Measurements from ENCODE around the gene BUD31. TPM values are rescaled to one million over a fixed set of nuclear protein-coding genes. Genes with fewer than 3 reads are reported as not detected.
"Not testable (repeated sequence)": the region's sequence is repeated elsewhere in the genome, so short reads cannot be mapped to it uniquely, and the experiment has no call there.

Gene BUD31
- total RNA-seq, 4 donors from 2014 or later: 50.3 to 71.4 (median 60.3) TPM

DNA sequence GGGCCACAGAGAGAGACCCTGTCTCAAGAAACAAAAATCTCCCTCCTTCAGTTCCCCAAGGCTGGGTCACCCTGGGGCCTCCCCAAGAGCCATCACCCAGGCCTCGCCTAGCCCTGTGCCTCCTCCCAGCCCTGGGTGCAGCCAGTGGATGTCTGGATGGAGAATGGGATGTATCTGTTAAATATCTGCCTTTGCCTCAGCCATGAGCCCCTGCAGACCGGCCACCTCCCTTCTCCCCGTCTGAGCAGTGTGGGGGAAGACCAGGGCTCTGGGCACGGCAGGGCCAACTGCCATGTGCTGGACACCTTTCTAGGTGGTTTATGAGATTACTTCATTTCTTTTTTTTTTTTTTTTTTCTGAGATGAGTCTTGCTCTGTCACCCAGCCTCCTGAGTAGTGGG, 24.2 kb upstream of the BUD31 start:
- Histone ChIP-seq H3K4me3 (no peak overlapping the region), H3K36me3 (peaks cover 41% of the 10 kb centered on the region), H3K27me3 (no peaks in the 10 kb centered on the region)

DNA sequence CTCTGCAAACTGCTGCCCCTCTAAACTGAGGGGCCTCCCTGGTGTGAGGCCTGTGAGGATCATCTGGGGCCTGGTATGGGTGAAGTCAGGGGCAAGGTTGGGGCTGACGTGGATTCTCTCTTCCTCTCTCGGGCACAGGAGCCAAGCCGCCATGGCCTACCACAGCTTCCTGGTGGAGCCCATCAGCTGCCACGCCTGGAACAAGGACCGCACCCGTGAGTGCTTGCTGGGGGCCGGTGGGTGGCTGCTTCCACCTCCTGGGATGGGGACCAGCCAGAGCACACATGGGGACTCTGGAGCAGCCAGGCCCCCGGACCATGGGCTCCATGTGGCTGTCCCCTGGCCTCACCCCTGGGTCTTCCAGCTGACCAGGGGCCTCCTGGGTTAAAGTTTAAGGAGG, 23.2 kb upstream of the BUD31 start:
- H3K4me3 ChIP-seq: no peak overlapping the region
- H3K27ac ChIP-seq: no peak overlapping the region
- TF ChIP-seq POLR2AphosphoS5 (IDR thresholded peaks at IDR 0.05): no peak
- no peaks in the 10 kb centered on the region for H3K9me3 ChIP-seq
- 74% methylated on average over 8 of the region's 8 CpGs for WGBS
- peaks cover 50% of the 10 kb centered on the region for H3K36me3 ChIP-seq
- no peak for DNase-seq (ENCODE audit: low spot score in 2 of 2)
- H3K4me1 ChIP-seq: peaks cover 13% of the 10 kb centered on the region
- H3K27me3 ChIP-seq: no peaks in the 10 kb centered on the region

More for the DNA sequence above, 24.2 kb upstream of the BUD31 start:
- Histone ChIP-seq H3K4me1 (peaks cover 24% of the 10 kb centered on the region), H3K9me3 (no peaks in the 10 kb centered on the region), H3K27ac (no peak overlapping the region)
- no peak for DNase-seq (ENCODE audit: low spot score in 2 of 2)
- WGBS: 94% methylated on average over 4 of the region's 4 CpGs
- TF ChIP-seq EP300 (IDR thresholded peaks at IDR 0.05) (no peak), POLR2AphosphoS5 (IDR thresholded peaks at IDR 0.05) (no peak), POLR2A (IDR thresholded peaks at IDR 0.05) (no peak)
- TF ChIP-seq, protein P1, sequence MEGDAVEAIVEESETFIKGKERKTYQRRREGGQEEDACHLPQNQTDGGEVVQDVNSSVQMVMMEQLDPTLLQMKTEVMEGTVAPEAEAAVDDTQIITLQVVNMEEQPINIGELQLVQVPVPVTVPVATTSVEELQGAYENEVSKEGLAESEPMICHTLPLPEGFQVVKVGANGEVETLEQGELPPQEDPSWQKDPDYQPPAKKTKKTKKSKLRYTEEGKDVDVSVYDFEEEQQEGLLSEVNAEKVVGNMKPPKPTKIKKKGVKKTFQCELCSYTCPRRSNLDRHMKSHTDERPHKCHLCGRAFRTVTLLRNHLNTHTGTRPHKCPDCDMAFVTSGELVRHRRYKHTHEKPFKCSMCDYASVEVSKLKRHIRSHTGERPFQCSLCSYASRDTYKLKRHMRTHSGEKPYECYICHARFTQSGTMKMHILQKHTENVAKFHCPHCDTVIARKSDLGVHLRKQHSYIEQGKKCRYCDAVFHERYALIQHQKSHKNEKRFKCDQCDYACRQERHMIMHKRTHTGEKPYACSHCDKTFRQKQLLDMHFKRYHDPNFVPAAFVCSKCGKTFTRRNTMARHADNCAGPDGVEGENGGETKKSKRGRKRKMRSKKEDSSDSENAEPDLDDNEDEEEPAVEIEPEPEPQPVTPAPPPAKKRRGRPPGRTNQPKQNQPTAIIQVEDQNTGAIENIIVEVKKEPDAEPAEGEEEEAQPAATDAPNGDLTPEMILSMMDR (IDR thresholded peaks at IDR 0.05): no peak

DNA sequence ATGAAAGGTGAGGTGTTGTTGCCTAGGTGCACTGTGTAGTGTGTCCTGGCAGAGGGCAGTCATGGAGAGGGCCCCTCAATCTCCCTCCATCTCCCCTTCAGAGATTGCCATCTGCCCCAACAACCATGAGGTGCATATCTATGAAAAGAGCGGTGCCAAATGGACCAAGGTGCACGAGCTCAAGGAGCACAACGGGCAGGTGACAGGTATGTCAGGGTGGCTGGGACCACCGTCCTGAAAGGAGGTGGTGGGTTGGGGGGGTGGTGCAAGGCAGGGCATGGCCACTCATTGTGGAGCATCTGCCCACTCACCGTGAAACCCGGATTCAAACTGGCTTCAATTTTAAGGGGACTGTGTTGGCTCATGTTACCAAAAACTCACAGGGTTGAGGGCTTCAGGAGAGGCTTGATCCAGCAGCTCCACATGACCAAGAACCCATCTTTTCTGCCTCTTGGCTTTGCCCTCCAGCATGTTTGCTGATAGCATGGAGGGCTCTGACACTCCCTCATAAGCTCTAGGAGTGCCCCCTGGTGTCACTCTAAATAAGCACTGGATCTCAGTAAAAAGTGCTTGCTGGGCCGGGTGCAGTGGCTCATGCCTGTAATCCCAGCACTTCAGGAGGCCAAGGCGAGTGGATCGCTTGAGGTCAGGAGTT, 22.1 kb upstream of the BUD31 start:
- TF ChIP-seq POLR2A (IDR thresholded peaks at IDR 0.05): no peak
- no peak for TF ChIP-seq POLR2AphosphoS5 (IDR thresholded peaks at IDR 0.05)
- TF ChIP-seq EP300 (IDR thresholded peaks at IDR 0.05): no peak
- TF ChIP-seq, protein P1 (IDR thresholded peaks at IDR 0.05): no peak

DNA sequence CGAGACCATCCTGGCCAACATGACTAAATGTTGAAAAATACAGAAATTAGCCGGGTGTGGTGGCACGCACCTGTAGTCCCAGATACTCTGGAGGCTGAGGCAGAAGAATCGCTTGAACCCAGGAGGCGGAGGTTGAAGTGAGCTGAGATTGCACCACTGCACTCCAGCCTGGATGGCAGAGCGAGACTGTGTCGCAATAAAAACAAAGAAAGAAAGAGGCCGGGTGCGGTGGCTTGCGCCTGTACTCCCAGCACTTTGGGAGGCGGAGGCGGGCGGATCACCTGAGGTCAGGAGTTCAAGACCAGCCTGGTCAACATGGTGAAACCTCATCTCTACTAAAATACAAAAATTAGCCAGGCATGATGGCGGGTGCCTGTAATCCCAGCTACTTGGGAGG, 21.5 kb upstream of the BUD31 start:
- not testable (repeated sequence) for H3K4me1 ChIP-seq
- 89% methylated on average over 14 of the region's 14 CpGs for WGBS

More for the DNA sequence above, 22.1 kb upstream of the BUD31 start:
- Histone ChIP-seq H3K4me1 (peaks cover 2% of the 10 kb centered on the region), H3K36me3 (peaks cover 61% of the 10 kb centered on the region), H3K4me3 (no peak overlapping the region), H3K27ac (no peak overlapping the region), H3K9me3 (no peaks in the 10 kb centered on the region), H3K27me3 (no peaks in the 10 kb centered on the region)
- WGBS: 91% methylated on average over 9 of the region's 9 CpGs
- no peak for DNase-seq (ENCODE audit: low spot score in 2 of 2)

DNA sequence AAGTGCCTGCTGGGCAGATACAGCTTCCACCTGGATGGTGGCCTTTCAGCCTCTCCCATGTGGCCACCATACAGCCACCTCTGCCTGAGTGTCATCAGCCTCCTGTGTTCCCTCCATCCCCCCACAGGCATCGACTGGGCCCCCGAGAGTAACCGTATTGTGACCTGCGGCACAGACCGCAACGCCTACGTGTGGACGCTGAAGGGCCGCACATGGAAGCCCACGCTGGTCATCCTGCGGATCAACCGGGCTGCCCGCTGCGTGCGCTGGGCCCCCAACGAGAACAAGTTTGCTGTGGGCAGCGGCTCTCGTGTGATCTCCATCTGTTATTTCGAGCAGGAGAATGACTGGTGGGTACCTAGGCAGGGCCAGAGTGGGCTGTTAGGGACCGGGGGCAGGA, 20.9 kb upstream of the BUD31 start:
- 96% methylated on average over 4 of the region's 20 CpGs for WGBS
- Histone ChIP-seq H3K27me3 (no peaks in the 10 kb centered on the region), H3K36me3 (peaks cover 61% of the 10 kb centered on the region), H3K9me3 (no peaks in the 10 kb centered on the region), H3K4me3 (no peak overlapping the region), H3K27ac (no peak overlapping the region), H3K4me1 (peaks cover 9% of the 10 kb centered on the region)
- DNase-seq (ENCODE audit: low spot score in 2 of 2): no peak
- no peak for TF ChIP-seq POLR2AphosphoS5 (IDR thresholded peaks at IDR 0.05)
- TF ChIP-seq, protein P1 (IDR thresholded peaks at IDR 0.05): no peak
- no peak for TF ChIP-seq POLR2A (IDR thresholded peaks at IDR 0.05)

More for the DNA sequence above, 21.5 kb upstream of the BUD31 start:
- not testable (repeated sequence) for H3K27ac ChIP-seq; H3K9me3 ChIP-seq; DNase-seq (ENCODE audit: low spot score in 2 of 2); H3K27me3 ChIP-seq; H3K4me3 ChIP-seq
- peaks cover 61% of the 10 kb centered on the region for H3K36me3 ChIP-seq

DNA sequence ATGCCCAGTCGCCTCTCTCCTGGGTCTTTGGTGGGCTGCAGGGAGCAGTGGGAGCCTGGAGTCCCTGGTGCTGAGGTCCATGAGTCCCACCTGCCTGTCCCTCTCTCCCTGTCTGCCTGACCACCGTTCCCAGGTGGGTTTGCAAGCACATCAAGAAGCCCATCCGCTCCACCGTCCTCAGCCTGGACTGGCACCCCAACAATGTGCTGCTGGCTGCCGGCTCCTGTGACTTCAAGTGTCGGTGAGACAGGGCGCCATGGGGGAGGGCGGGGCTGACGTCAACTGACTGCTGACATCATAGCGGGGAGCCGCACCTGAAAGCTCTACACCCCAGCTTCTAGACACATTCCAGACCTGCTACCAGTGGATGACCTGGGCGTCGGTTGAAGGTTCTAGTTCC, 19.0 kb upstream of the BUD31 start:
- Histone ChIP-seq H3K9me3 (no peaks in the 10 kb centered on the region), H3K4me3 (no peak overlapping the region), H3K36me3 (peaks cover 70% of the 10 kb centered on the region), H3K27me3 (no peaks in the 10 kb centered on the region), H3K27ac (no peak overlapping the region), H3K4me1 (peaks cover 23% of the 10 kb centered on the region)
- DNase-seq (ENCODE audit: low spot score in 2 of 2): no peak
- TF ChIP-seq POLR2A (IDR thresholded peaks at IDR 0.05): no peak
- no peak for TF ChIP-seq POLR2AphosphoS5 (IDR thresholded peaks at IDR 0.05)
- TF ChIP-seq, protein P1 (IDR thresholded peaks at IDR 0.05): no peak
- 77% methylated on average over 7 of the region's 13 CpGs for WGBS
